Panc1 (cell line): ENCODE results near the gene ASXL2.

Experiments
- CTCF ChIP-seq: fragments of 450-650 bp; IDR thresholded peaks from 2 replicates; pipeline ENCODE4 v1.5.1; 2017; ENCODE audit warnings: mild to moderate bottlenecking
- POLR2AphosphoS5 ChIP-seq: IDR thresholded peaks from 2 replicates; pipeline ENCODE4 v1.6.1; 2012; ENCODE audit warnings: mild to moderate bottlenecking, low read depth, low read length, moderate library complexity
- REST ChIP-seq, 2 experiments: IDR thresholded peaks; 2 replicates each; pipeline ENCODE4 v1.6.1; 2011 to 2012; ENCODE audit warnings: low read depth in 2 of 2, control low read depth in 1 of 2, low read length in 1 of 2, mild to moderate bottlenecking in 1 of 2, moderate library complexity in 1 of 2; ENCODE audit not compliant: insufficient read depth in 1 of 2
- SIN3A ChIP-seq: IDR thresholded peaks from 2 replicates; pipeline ENCODE4 v1.6.1; 2012; ENCODE audit warnings: low read depth, mild to moderate bottlenecking, low read length, moderate library complexity, borderline replicate concordance; ENCODE audit not compliant: insufficient read depth
- TCF7L2 ChIP-seq: IDR thresholded peaks from 2 replicates; pipeline ENCODE4 v1.6.1; 2011; ENCODE audit warnings: mild to moderate bottlenecking, low read depth, low read length, inconsistent platforms

- no peak for TF ChIP-seq CTCF
- TF ChIP-seq REST (IDR thresholded peaks at IDR 0.05; ENCODE audit: insufficient read depth in 1 of 2, low read depth in 2 of 2, low read length in 1 of 2) = no peak
- TF ChIP-seq SIN3A = no peak
- no peak for TF ChIP-seq POLR2AphosphoS5
- no peak for TF ChIP-seq TCF7L2
Observed at GRCh38 chr2:25743132-25743830, 135.0 kb downstream of the ASXL2 start.
